GM18505 (cell line): ENCODE measurements around the gene CNTN1.

Source experiments
- ATAC-seq: cut with Tn5 transposase; IDR thresholded peaks from one replicate; pipeline ENCODE4 v1.9.1; 2021; ENCODE audit not compliant: unreplicated experiment
- POLR2A ChIP-seq: IDR thresholded peaks from 4 replicates; pipeline ENCODE4 v1.6.1; 2011; ENCODE audit warnings: borderline replicate concordance; ENCODE audit not compliant: insufficient read depth, insufficient read length; ENCODE audit errors: extremely low read depth

CNTN1 gene

GRCh38 chr12:40684986-40685385 is 7.3 kb upstream of the CNTN1 start:
- TF ChIP-seq POLR2A, result no peak
- no peak for ATAC-seq

GRCh38 chr12:40688085-40688725 is 4.0 kb upstream of the CNTN1 start:
- TF ChIP-seq POLR2A, result no peak
- no peak for ATAC-seq

GRCh38 chr12:40689576-40689975 is 2.7 kb upstream of the CNTN1 start:
- no peak for ATAC-seq
- TF ChIP-seq POLR2A, result no peak

GRCh38 chr12:40692765-40693206 is 547 bp downstream of the CNTN1 start:
- no peak for ATAC-seq
- TF ChIP-seq POLR2A, result no peak

GRCh38 chr12:40693207-40693821 is 1.1 kb downstream of the CNTN1 start:
- ATAC-seq, result no peak
- no peak for TF ChIP-seq POLR2A

- no peak for TF ChIP-seq POLR2A
- no peak for ATAC-seq
These were observed 5.5 kb downstream of the CNTN1 start for GRCh38 chr12:40697566-40698259.

- peak; percentile 76 for ATAC-seq
- TF ChIP-seq POLR2A, result no peak
These were observed 9.5 kb downstream of the CNTN1 start for GRCh38 chr12:40701756-40702155.

GRCh38 chr12:40711121-40711520 is 18.9 kb downstream of the CNTN1 start:
- no peak for TF ChIP-seq POLR2A
- no peak for ATAC-seq

GRCh38 chr12:40714636-40715035 is 22.4 kb downstream of the CNTN1 start:
- ATAC-seq, result no peak
- no peak for TF ChIP-seq POLR2A

GRCh38 chr12:40716037-40716436 is 23.8 kb downstream of the CNTN1 start:
- TF ChIP-seq POLR2A, result no peak
- ATAC-seq, result no peak

- no peak for TF ChIP-seq POLR2A
- ATAC-seq, result no peak
These were observed 25.3 kb downstream of the CNTN1 start for GRCh38 chr12:40717576-40717975.

- ATAC-seq, result no peak
- TF ChIP-seq POLR2A, result no peak
These were observed 26.7 kb downstream of the CNTN1 start for GRCh38 chr12:40718878-40719372.

- no peak for TF ChIP-seq POLR2A
- ATAC-seq, result no peak
These were observed 30.8 kb downstream of the CNTN1 start for GRCh38 chr12:40723001-40723400.

- no peak for ATAC-seq
- TF ChIP-seq POLR2A, result no peak
These were observed 34.1 kb downstream of the CNTN1 start for GRCh38 chr12:40726366-40726765.
